ENCODE measurements around the gene GPR61. TPM values are rescaled to one million over a fixed set of nuclear protein-coding genes. Genes with fewer than 3 reads are reported as not detected.

The GPR61 gene
- total RNA-seq, 3 donors from 2014 or later: 0.25 TPM; not detected in 2

DNA sequence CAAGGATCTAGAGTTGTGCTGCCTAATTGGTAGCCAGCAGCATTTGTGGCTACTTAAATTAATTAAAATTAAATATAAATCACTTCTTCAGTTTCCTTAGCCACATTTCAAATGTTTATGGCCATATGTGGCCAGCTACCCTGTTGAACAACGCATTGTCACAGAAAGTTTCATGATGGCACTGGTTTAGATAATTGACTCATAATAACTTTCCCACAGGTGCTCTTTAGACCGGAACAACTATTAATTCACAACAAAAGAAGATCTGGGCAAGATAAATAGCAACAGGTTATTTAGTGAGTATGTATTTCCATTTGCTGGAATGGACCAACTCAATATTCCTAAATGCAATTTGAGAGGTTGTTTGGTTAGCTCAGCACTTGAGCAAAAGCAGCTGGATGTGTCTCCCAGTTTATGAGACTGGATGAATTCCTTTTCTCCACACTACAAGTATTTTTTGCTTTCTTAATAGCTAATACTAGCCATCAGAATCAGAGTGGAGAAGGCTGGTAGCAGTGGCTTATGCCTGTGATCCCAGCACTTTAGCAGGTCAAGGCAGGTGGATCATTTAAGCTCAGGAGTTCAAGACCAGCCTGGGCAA, 26.5 kb upstream of the GPR61 start:
- no peak for DNase-seq
- Histone ChIP-seq H3K4me1 (ENCODE audit: low read depth) (no peaks in the 10 kb centered on the region), H3K9me3 (no peaks in the 10 kb centered on the region), H3K36me3 (ENCODE audit: low read depth) (no peaks in the 10 kb centered on the region), H3K4me3 (no peak overlapping the region)
- TF ChIP-seq, protein P1, sequence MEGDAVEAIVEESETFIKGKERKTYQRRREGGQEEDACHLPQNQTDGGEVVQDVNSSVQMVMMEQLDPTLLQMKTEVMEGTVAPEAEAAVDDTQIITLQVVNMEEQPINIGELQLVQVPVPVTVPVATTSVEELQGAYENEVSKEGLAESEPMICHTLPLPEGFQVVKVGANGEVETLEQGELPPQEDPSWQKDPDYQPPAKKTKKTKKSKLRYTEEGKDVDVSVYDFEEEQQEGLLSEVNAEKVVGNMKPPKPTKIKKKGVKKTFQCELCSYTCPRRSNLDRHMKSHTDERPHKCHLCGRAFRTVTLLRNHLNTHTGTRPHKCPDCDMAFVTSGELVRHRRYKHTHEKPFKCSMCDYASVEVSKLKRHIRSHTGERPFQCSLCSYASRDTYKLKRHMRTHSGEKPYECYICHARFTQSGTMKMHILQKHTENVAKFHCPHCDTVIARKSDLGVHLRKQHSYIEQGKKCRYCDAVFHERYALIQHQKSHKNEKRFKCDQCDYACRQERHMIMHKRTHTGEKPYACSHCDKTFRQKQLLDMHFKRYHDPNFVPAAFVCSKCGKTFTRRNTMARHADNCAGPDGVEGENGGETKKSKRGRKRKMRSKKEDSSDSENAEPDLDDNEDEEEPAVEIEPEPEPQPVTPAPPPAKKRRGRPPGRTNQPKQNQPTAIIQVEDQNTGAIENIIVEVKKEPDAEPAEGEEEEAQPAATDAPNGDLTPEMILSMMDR (IDR thresholded peaks at IDR 0.05): no peak
- ATAC-seq: no peak
- intact Hi-C loops (cut with DNase I, micrococcal nuclease): no loop called here

DNA sequence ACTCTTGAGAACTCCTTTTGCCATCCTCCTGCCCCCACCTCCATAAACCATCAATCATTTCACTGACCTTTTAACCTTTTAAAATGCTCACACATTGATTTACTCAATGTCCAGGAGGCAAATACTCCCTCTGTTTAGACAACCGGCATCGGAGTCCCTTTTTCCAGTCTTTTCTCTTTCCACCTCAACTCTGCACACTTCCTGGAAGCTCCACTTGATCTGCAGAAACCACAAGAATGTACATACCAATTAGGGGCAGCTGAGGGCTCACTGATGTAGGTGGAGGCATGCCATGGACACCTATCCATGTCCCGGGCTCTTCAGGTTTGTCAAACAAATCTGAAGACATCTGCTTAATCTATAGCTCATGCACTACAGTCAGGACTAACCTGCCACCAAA, 24.8 kb upstream of the GPR61 start:
- DNase-seq (no peak), ATAC-seq (no peak)
- Histone ChIP-seq H3K4me1 (ENCODE audit: low read depth) (no peaks in the 10 kb centered on the region), H3K4me3 (no peak overlapping the region), H3K9me3 (no peaks in the 10 kb centered on the region), H3K36me3 (ENCODE audit: low read depth) (no peaks in the 10 kb centered on the region)
- TF ChIP-seq, protein P1 (IDR thresholded peaks at IDR 0.05): no peak
- intact Hi-C loops (cut with DNase I, micrococcal nuclease): no loop called here

DNA sequence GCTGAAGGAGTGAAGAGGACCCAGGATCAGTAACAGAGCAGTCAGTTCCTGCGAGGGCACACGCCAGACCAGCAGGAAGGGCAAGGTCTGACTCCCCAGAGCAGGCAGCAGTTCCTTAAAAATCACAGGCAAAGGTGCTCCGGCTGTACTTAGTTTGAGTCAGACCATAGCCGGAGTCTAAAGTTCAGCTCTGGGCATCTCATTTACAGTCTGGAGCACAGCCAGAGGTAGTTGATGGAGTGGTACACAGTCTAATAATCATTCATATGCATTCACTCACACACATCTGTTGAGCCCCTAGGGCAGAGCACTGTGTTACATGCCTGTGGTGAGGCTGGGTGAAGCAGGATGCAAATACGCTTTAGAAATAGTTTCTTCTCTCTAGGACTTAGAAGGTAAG, 22.8 kb upstream of the GPR61 start:
- Histone ChIP-seq H3K9me3 (no peaks in the 10 kb centered on the region), H3K4me1 (ENCODE audit: low read depth) (no peaks in the 10 kb centered on the region), H3K4me3 (no peak overlapping the region), H3K36me3 (ENCODE audit: low read depth) (no peaks in the 10 kb centered on the region)
- peak in 2 of 3 donors; percentile 48 to 53 for DNase-seq
- TF ChIP-seq, protein P1 (IDR thresholded peaks at IDR 0.05): no peak
- intact Hi-C loops (cut with DNase I, micrococcal nuclease): no loop called here
- ATAC-seq: peak; percentile 98

DNA sequence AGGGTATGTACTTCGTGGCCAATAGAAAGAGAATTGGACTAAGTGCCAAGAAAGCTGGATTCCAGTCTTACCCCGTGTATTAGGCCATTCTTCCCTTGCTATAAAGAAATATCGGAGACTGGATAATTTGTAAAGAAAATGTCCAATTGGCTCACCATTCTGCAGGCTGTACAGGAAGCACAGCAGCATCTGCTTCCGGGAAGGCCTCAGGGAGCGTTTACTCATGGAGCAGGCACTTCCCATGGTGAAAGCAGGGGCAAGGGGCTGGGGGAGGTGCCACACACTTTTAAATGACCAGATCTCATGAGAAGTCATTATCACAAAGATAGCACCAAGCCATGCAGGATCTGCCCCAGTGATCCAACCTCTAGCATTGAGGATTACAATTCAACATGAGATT, 22.3 kb upstream of the GPR61 start:
- no peak for DNase-seq
- Histone ChIP-seq H3K4me1 (ENCODE audit: low read depth) (no peaks in the 10 kb centered on the region), H3K9me3 (no peaks in the 10 kb centered on the region), H3K4me3 (no peak overlapping the region), H3K36me3 (ENCODE audit: low read depth) (no peaks in the 10 kb centered on the region)
- TF ChIP-seq, protein P1 (IDR thresholded peaks at IDR 0.05): no peak
- no peak for ATAC-seq
- intact Hi-C loops (cut with DNase I, micrococcal nuclease): no loop called here

DNA sequence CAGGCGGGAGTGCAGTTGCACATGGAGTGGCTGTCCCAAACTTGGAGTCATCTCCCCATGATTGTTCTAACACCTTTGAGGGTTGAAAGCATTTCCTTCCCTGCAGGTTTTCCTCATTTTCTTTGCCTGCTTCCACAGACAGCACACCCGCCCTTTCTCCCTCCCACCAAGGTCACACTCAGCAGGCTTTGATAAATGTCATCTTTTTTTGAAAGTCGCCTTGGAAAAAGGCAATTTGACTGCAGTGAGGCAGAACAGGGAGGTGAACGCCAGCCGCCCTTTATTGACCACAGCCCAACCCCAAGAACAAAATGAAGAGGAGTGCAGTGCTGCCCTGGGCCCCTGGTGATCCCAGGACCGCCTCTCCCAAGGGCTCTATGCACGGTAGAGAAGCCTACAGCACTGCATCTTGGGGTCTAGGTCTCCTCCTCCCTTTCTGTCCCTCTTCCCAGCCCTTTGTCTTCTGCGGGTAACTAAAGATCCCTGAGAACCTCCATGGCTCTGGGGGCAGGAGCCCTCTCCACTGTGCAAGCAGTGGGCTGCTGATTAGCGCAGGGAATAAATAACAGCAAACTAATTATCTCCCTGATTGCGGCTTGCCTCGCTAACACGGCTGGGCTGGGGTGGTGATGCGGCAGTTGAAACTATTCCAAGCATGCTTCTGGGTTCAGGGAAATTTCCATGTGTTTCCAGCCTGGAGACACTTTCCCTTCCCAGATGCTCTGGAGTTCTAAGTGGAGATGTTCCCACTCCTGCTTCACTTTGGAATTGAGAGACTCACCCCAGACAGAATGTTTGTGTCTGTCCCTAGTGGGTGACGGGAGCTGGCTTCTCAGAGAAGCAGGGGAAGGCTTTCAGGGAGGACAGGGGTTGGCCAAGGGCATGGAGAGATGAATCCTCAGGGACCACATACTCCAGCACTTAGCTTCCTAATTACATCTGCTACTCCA, 18.4 kb upstream of the GPR61 start:
- no peaks in the 10 kb centered on the region for H3K9me3 ChIP-seq
- no peaks in the 10 kb centered on the region for H3K4me1 ChIP-seq (ENCODE audit: low read depth)
- H3K4me3 ChIP-seq: no peak overlapping the region
- DNase-seq (no peak), ATAC-seq (no peak)
- intact Hi-C loops (cut with DNase I, micrococcal nuclease): no loop called here
- no peaks in the 10 kb centered on the region for H3K36me3 ChIP-seq (ENCODE audit: low read depth)
- TF ChIP-seq, protein P1 (IDR thresholded peaks at IDR 0.05): no peak

Data from mucosa of descending colon (tissue), 3 donors.